K562 (cell line): Measurements from ENCODE around the gene GCSH. TPM values are rescaled to one million over a fixed set of nuclear protein-coding genes. Genes with fewer than 3 reads are reported as not detected.

Experiments
- ATAC-seq: fragments of 200-7000 bp; cut with Tn5 transposase; 3 replicates; pipeline ENCODE4 v1.9.1; 2020; ENCODE audit warnings: moderate library complexity
- BruUV-seq: library from RNA; stranded (reverse); fragments of 400-500 nt; replicated peaks from 2 replicates; lab custom pipeline; 2021; lab: Mats Ljungman, UMichigan
- CTCF ChIA-PET: fragments of 300-600 bp; formaldehyde crosslinking; extraction: SDS; loops from one replicate; lab custom pipeline; 2021; ENCODE audit warnings: low intra/inter-chr PET ratio; lab: Yijun Ruan, JAX
- POLR2A ChIA-PET: fragments of 300-600, 350-650 bp; sonication (Branson Sonifier 250); formaldehyde crosslinking; extraction: SDS; loops from one replicate; lab custom pipeline; 2021; ENCODE audit warnings: antibody characterized with exemption, inconsistent platforms; lab: Yijun Ruan, JAX
- DNase-seq, 4 experiments: peaks; one replicate each; pipeline versions ENCODE4 v3.0.0 to v3.0.0-alpha.2; 2011 to 2018; ENCODE audit warnings: low spot score in 3 of 4, mixed read lengths in 3 of 4; ENCODE audit errors: extremely low read depth in 1 of 4
- FAIRE-seq: peaks from 2 replicates; lab custom pipeline; 2011; peaks lifted over from hg19 to GRCh38; lab: Jason Lieb, UNC
- H2AFZ ChIP-seq: 2 replicates; pipeline ENCODE4 v1.6.0; 2011; ENCODE audit warnings: low read depth, low read length, control low read depth, inconsistent platforms
- H3K27ac ChIP-seq: fragments of 200-600 bp; 3 replicates; pipeline ENCODE4 v1.8.0; 2011; ENCODE audit warnings: low read depth, mild to moderate bottlenecking, control low read depth, inconsistent platforms, low read length, moderate library complexity, mixed read lengths; ENCODE audit errors: extremely low read depth
- H3K27me3 ChIP-seq, 2 experiments: fragments of 300-600 bp in 1 of 2; 2 replicates in 1 of 2; 3 replicates in 1 of 2; pipeline versions ENCODE4 v1.6.0 to v1.8.0; 2011; ENCODE audit warnings: inconsistent platforms in 2 of 2, low read length in 2 of 2, mild to moderate bottlenecking in 1 of 2, mixed read lengths in 1 of 2, moderate library complexity in 1 of 2; ENCODE audit not compliant: control insufficient read depth in 2 of 2, insufficient read depth in 2 of 2
- H3K36me3 ChIP-seq: fragments of 300-600 bp; 3 replicates; pipeline ENCODE4 v1.8.0; 2011; ENCODE audit warnings: mild to moderate bottlenecking, low read length, inconsistent platforms; ENCODE audit not compliant: control insufficient read depth, insufficient read depth
- H3K4me1 ChIP-seq, 2 experiments: fragments of 200-600 bp in 1 of 2; replicated peaks in 1 of 2; 2 replicates in 1 of 2; 3 replicates in 1 of 2; pipeline versions ENCODE4 v1.5.1 to v1.8.0; 2011; ENCODE audit warnings: inconsistent platforms in 2 of 2, low read length in 2 of 2, mild to moderate bottlenecking in 1 of 2, mixed read lengths in 1 of 2, moderate library complexity in 1 of 2; ENCODE audit not compliant: control insufficient read depth in 2 of 2, insufficient read depth in 2 of 2
- H3K4me2 ChIP-seq: 2 replicates; pipeline ENCODE4 v1.6.1; 2011; ENCODE audit warnings: low read length, control low read depth, inconsistent platforms, mixed read lengths; ENCODE audit not compliant: insufficient read depth
- H3K4me3 ChIP-seq: fragments of 200-600 bp; sonication (generic), shearing (Covaris generic); 2 replicates; pipeline ENCODE4 v1.5.1; 2016; ENCODE audit warnings: control low read depth, inconsistent platforms
- H3K79me2 ChIP-seq: fragments of 200-600 bp; 3 replicates; pipeline ENCODE4 v1.8.0; 2011; ENCODE audit warnings: low read length, inconsistent platforms; ENCODE audit not compliant: control insufficient read depth, insufficient read depth
- H3K9ac ChIP-seq, 2 experiments: 2 replicates each; pipeline versions ENCODE4 v1.6.0 to v1.6.1; 2011; ENCODE audit warnings: low read depth in 2 of 2, low read length in 2 of 2, control low read depth in 1 of 2, inconsistent platforms in 1 of 2, mild to moderate bottlenecking in 1 of 2, mixed read lengths in 1 of 2; ENCODE audit not compliant: insufficient read depth in 1 of 2
- H3K9me1 ChIP-seq: one replicate; pipeline ENCODE4 v1.6.0; 2011; ENCODE audit warnings: inconsistent platforms, mild to moderate bottlenecking, low read length, moderate library complexity; ENCODE audit not compliant: control insufficient read depth, insufficient read depth
- H3K9me3 ChIP-seq: replicated peaks from 2 replicates; pipeline ENCODE4 v1.5.1; 2011; ENCODE audit warnings: low read depth, low read length, inconsistent platforms; ENCODE audit not compliant: control insufficient read depth, insufficient read depth
- H4K20me1 ChIP-seq: replicated peaks from 2 replicates; pipeline ENCODE4 v1.6.1; 2011; ENCODE audit warnings: low read length, inconsistent platforms, mixed read lengths; ENCODE audit not compliant: control insufficient read depth, insufficient read depth
- ARID1B ChIP-seq: fragments of 450-650 bp; IDR thresholded peaks from 2 replicates; pipeline ENCODE4 v1.6.1; 2016; ENCODE audit warnings: antibody characterized with exemption, mild to moderate bottlenecking, inconsistent platforms
- CBFA2T2 ChIP-seq: fragments of 450-650 bp; conservative IDR thresholded peaks from 2 replicates; pipeline ENCODE4 v1.6.1; 2017; ENCODE audit warnings: mild to moderate bottlenecking
- CC2D1A ChIP-seq: fragments of 450-650 bp; IDR thresholded peaks from 2 replicates; pipeline ENCODE4 v1.6.1; 2017; ENCODE audit warnings: mild to moderate bottlenecking
- CEBPG ChIP-seq, 3 experiments: fragments of 200-800 bp in 1 of 3; sonication (Bioruptor generic) in 1 of 3; sonication (generic) in 1 of 3; formaldehyde crosslinking in 1 of 3; IDR thresholded peaks in 2 of 3; conservative IDR thresholded peaks in 1 of 3; 2 replicates each; pipeline versions ENCODE4 v1.6.1 to v1.8.0; 2016 to 2022; ENCODE audit warnings: missing compliant biosample characterization in 2 of 3, missing genetic modification characterization in 2 of 3, mild to moderate bottlenecking in 1 of 3, missing genetic modification reagents in 1 of 3
- CHD4 ChIP-seq: fragments of 200-600 bp; sonication (generic); IDR thresholded peaks from 3 replicates; pipeline ENCODE4 v1.6.1; 2012; ENCODE audit warnings: low read depth, mild to moderate bottlenecking, mixed read lengths, low read length, inconsistent platforms; ENCODE audit not compliant: insufficient read depth, insufficient replicate concordance, poor library complexity, severe bottlenecking
- COPS2 ChIP-seq: fragments of 450-650 bp; conservative IDR thresholded peaks from 2 replicates; pipeline ENCODE4 v1.6.1; 2016; ENCODE audit warnings: mild to moderate bottlenecking, moderate library complexity
- DMBX1 ChIP-seq: fragments of 250-450 bp; sonication (Bioruptor Pico); IDR thresholded peaks from 2 replicates; pipeline ENCODE4 v1.8.0; 2022; ENCODE audit warnings: inconsistent platforms, mild to moderate bottlenecking, moderate library complexity, borderline replicate concordance
- FIP1L1 ChIP-seq: fragments of 200-400 bp; formaldehyde crosslinking; IDR thresholded peaks from 2 replicates; pipeline ENCODE4 v1.6.1; 2018; ENCODE audit warnings: mild to moderate bottlenecking, low read depth, low read length; ENCODE audit not compliant: poor library complexity, severe bottlenecking
- KLF13 ChIP-seq: fragments of 450-650 bp; IDR thresholded peaks from 2 replicates; pipeline ENCODE4 v1.6.1; 2016; ENCODE audit warnings: missing genetic modification characterization, low read depth, mild to moderate bottlenecking, missing compliant biosample characterization, moderate library complexity, borderline replicate concordance
- NR1H2 ChIP-seq: sonication (generic); formaldehyde crosslinking; IDR thresholded peaks from 2 replicates; pipeline ENCODE4 v1.4.0; 2020; ENCODE audit warnings: mild to moderate bottlenecking, missing genetic modification reagents
- OTX1 ChIP-seq: fragments of 450-650 bp; formaldehyde crosslinking; IDR thresholded peaks from 2 replicates; pipeline ENCODE4 v1.4.0; 2022; ENCODE audit warnings: mild to moderate bottlenecking
- PYGO2 ChIP-seq: fragments of 450-650 bp; IDR thresholded peaks from 2 replicates; pipeline ENCODE4 v1.6.1; 2016; ENCODE audit warnings: mild to moderate bottlenecking, missing genetic modification characterization, moderate library complexity, missing compliant biosample characterization
- RAD51 ChIP-seq: fragments of 450-650 bp; IDR thresholded peaks from 2 replicates; pipeline ENCODE4 v1.7.1; 2016; ENCODE audit warnings: low read depth, mild to moderate bottlenecking, borderline replicate concordance
- TCF7L2 ChIP-seq: fragments of 150-350 bp; IDR thresholded peaks from 2 replicates; pipeline ENCODE4 v1.6.1; 2016; ENCODE audit warnings: low read depth, mild to moderate bottlenecking, low read length, moderate library complexity
- ZFP36 ChIP-seq: fragments of 150-350 bp; IDR thresholded peaks from 2 replicates; pipeline ENCODE4 v1.6.1; 2018; ENCODE audit warnings: low read length, low read depth; ENCODE audit not compliant: partially characterized antibody
- ZFX ChIP-seq: sonication (generic); formaldehyde crosslinking; IDR thresholded peaks from 2 replicates; pipeline ENCODE4 v1.8.0; 2022; ENCODE audit warnings: mild to moderate bottlenecking, missing genetic modification reagents, moderate library complexity
- ZNF124 ChIP-seq: sonication (generic); formaldehyde crosslinking; IDR thresholded peaks from 2 replicates; pipeline ENCODE4 v1.8.1; 2022; ENCODE audit warnings: missing genetic modification reagents
- ZNF384 ChIP-seq: IDR thresholded peaks from 2 replicates; pipeline ENCODE4 v1.6.1; 2012; ENCODE audit warnings: low read depth, low read length, improper control_type of control experiment
- WGBS: fragments of 100-300 bp; shearing (Covaris generic); methylation state at CpG from one replicate; pipeline ENCODE4 v1.1.6; 2016; ENCODE audit warnings: low coverage, mixed read lengths; ENCODE audit not compliant: insufficient coverage; ENCODE audit errors: missing lambda C conversion rate; 5-methylcytosine and 5-hydroxymethylcytosine counted together
- in situ Hi-C: fragments of 300-500 bp; cut with MboI; formaldehyde crosslinking; loops from 4 replicates; pipeline ENCODE4 v1.15.0; 2018; ENCODE audit warnings: inconsistent platforms, mixed read lengths
- intact Hi-C: fragments of 100-400 bp; cut with micrococcal nuclease; formaldehyde crosslinking; loops from 2 replicates; pipeline ENCODE4 v1.14.2; 2022
- polyA plus RNA-seq, 8 experiments: library from polyadenylated mRNA; depleted of rRNA in 4 of 8; stranded (reverse) in 5 of 8; unstranded in 3 of 8; fragments of >200 nt; fragmentation: Nextera tagmentation in 2 of 8; fragmentation: Illumina TruSeq in 1 of 8; extraction: Ambion mirVana in 2 of 8; extraction: Trizol in 1 of 8; gene quantifications; 2 replicates each; pipeline versions ENCODE4 v1.2.1 to v1.2.3, GENCODE V29; 2011 to 2014; ENCODE audit warnings: inconsistent platforms in 1 of 8, missing spikeins in 1 of 8
- total RNA-seq, 7 experiments: library from RNA; depleted of rRNA in 6 of 7; stranded (reverse); fragments of >200 nt in 6 of 7; fragmentation: Illumina TruSeq in 2 of 7; extraction: Trizol in 2 of 7; gene quantifications; 2 replicates each; pipeline versions ENCODE4 v1.2.1 to v1.2.3, GENCODE V29; 2011 to 2021; ENCODE audit warnings: low replicate concordance in 1 of 7
- TF ChIP-seq, protein P1 (sequence below), 2 experiments: IDR thresholded peaks; 2 replicates each; pipeline ENCODE4 v1.6.1; 2011; ENCODE audit warnings: borderline replicate concordance in 1 of 2, control low read depth in 1 of 2, low read depth in 1 of 2, low read length in 1 of 2, mild to moderate bottlenecking in 1 of 2, mixed read lengths in 1 of 2, moderate library complexity in 1 of 2; ENCODE audit not compliant: insufficient read depth in 1 of 2, insufficient read length in 1 of 2, poor library complexity in 1 of 2, severe bottlenecking in 1 of 2; ENCODE audit errors: extremely low read depth in 1 of 2
- TF ChIP-seq, protein P2 (sequence below): fragments of 450-650 bp; formaldehyde crosslinking; conservative IDR thresholded peaks from 2 replicates; pipeline ENCODE4 v1.4.0; 2022; ENCODE audit warnings: mild to moderate bottlenecking, missing genetic modification characterization

GCSH gene
- total and polyA plus RNA-seq, 9 of the 15 experiments (the other 6 are each of a cell fraction or from before 2014, with no cell fraction given) = 35.0 to 121 (median 89.0) TPM

DNA sequence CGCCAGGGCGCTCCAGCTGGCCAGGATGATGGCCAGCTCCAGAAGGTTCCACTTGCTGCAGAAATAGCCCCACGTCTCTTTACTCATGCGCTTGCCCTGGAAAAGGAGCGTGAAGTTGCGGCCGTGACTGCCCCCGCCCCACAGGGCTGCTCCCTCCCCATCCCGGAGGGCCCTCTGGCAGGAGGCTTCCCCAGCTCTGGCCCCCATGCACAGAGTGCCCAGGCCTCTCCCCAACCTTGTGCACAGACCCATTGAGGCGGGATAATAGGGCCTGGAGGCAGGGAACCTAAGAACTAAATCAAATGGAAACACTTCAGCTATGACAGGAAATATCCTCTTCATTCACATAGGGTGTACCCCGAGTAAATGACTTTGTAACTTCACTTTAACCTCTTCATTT lies 21.2 kb upstream of the GCSH start (continued):
- TF ChIP-seq ZFX (CRISPR knock-in tag) = no peak
- TF ChIP-seq FIP1L1 = no peak
- no peak for TF ChIP-seq ARID1B
- TF ChIP-seq OTX1 (CRISPR knock-in tag) = no peak
- TF ChIP-seq DMBX1 (CRISPR knock-in tag) = no peak
- no peak for TF ChIP-seq CEBPG (CRISPR knock-in tag; IDR thresholded peaks at IDR 0.05)
- TF ChIP-seq CEBPG (tag; conservative IDR thresholded peaks at IDR 0.05 in 1 of 2, IDR thresholded peaks at IDR 0.05 in 1 of 2) = no peak
- no peak for TF ChIP-seq ZNF124 (CRISPR knock-in tag)
- TF ChIP-seq KLF13 (tag) = no peak
- no peak for TF ChIP-seq NR1H2 (CRISPR knock-in tag)

DNA sequence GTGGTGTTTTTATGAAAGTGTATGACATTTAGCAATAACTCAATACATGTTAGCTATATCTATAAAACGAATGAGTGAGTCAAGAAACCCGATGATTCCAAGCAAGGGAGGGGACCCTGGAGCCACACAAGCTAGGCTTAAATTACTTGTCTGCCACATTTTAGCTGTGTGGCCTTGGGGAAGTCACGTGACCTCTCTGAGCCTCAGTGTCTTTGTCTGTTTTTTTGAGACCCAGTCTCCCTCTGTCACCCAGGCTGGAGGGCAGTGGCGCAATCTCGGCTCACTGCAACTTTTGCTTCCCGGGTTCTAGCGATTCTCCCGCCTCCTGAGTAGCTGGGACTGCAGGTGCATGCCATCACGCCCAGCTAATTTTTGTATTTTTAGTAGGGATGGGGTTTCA lies 20.1 kb upstream of the GCSH start:
- Histone ChIP-seq H3K9ac (no peak overlapping the region), H3K27ac (no peak overlapping the region), H3K9me1 (no peaks in the 10 kb centered on the region), H3K9me3 (no peaks in the 10 kb centered on the region), H3K79me2 (no peaks in the 10 kb centered on the region), H3K27me3 (peaks cover 58 to 83% of the 10 kb centered on the region in 2 experiments), H3K36me3 (no peaks in the 10 kb centered on the region), H3K4me3 (no peak overlapping the region), H4K20me1 (peaks cover 3% of the 10 kb centered on the region; the same call in 1 of the 2 replicates), H3K4me2 (no peak overlapping the region), H3K4me1 (peaks cover 0 to 3% of the 10 kb centered on the region in 2 experiments; a peak in 1 of 5 replicates), H2AFZ (no peak overlapping the region)
- WGBS = 4% methylated on average over 9 of the region's 9 CpGs
- ATAC-seq (no peak), DNase-seq (no peak), FAIRE-seq (no peak)
- intact Hi-C loops = no loop called here
- no TSS peak for BruUV-seq
- CTCF ChIA-PET = interaction anchor here (0.6 kb wide), 1 partner anchor 76 kb away, joined by 3 read pairs; no protein-coding TSS in a partner anchor
- in situ Hi-C loops = no loop called here
- POLR2A ChIA-PET = interaction anchor here (0.7 kb wide), 1 partner anchor 115 kb away, joined by 5 read pairs; no protein-coding TSS in a partner anchor
- TF ChIP-seq CC2D1A = no peak
- TF ChIP-seq, protein P1, sequence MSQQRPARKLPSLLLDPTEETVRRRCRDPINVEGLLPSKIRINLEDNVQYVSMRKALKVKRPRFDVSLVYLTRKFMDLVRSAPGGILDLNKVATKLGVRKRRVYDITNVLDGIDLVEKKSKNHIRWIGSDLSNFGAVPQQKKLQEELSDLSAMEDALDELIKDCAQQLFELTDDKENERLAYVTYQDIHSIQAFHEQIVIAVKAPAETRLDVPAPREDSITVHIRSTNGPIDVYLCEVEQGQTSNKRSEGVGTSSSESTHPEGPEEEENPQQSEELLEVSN (IDR thresholded peaks at IDR 0.05; ENCODE audit: borderline replicate concordance in 1 of 2, extremely low read depth in 1 of 2, insufficient read depth in 1 of 2, insufficient read length in 1 of 2, low read depth in 1 of 2, low read length in 1 of 2, poor library complexity in 1 of 2, severe bottlenecking in 1 of 2) = no peak
- TF ChIP-seq CHD4 = no peak
- TF ChIP-seq ZNF384 = no peak
- TF ChIP-seq, protein P2, sequence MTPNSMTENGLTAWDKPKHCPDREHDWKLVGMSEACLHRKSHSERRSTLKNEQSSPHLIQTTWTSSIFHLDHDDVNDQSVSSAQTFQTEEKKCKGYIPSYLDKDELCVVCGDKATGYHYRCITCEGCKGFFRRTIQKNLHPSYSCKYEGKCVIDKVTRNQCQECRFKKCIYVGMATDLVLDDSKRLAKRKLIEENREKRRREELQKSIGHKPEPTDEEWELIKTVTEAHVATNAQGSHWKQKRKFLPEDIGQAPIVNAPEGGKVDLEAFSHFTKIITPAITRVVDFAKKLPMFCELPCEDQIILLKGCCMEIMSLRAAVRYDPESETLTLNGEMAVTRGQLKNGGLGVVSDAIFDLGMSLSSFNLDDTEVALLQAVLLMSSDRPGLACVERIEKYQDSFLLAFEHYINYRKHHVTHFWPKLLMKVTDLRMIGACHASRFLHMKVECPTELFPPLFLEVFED (CRISPR knock-in tag) = no peak
- peak; percentile 79 for TF ChIP-seq RAD51
- TF ChIP-seq COPS2 = no peak
- peak; percentile 32 for TF ChIP-seq ZFP36
- no peak for TF ChIP-seq PYGO2 (tag)
- TF ChIP-seq TCF7L2 = no peak
- peak; percentile 54 for TF ChIP-seq CBFA2T2
